Gastroesophageal sphincter (tissue), 3 donors: ENCODE results near the gene CADPS2.

Experiments
- CTCF ChIP-seq, 4 experiments: fragments of 200-600 bp in 2 of 4; fragments of 450-650 bp in 2 of 4; sonication (generic) in 1 of 4; IDR thresholded peaks; one replicate each; pipeline ENCODE4 v1.5.1; 2017 to 2019; ENCODE audit warnings: antibody characterized with exemption in 4 of 4, mild to moderate bottlenecking in 2 of 4, moderate library complexity in 2 of 4
- POLR2A ChIP-seq, 2 donors: fragments of 450-650 bp; IDR thresholded peaks; one replicate each; pipeline ENCODE4 v1.6.1; 2017; ENCODE audit warnings: antibody characterized with exemption in 2 of 2, mild to moderate bottlenecking in 2 of 2, moderate library complexity in 1 of 2
- POLR2AphosphoS5 ChIP-seq: sonication (generic); formaldehyde crosslinking; IDR thresholded peaks from one replicate; pipeline ENCODE4 v1.6.1; 2017; ENCODE audit warnings: antibody characterized with exemption

- TF ChIP-seq CTCF (IDR thresholded peaks at IDR 0.05) (no peak), POLR2A (IDR thresholded peaks at IDR 0.05) (no peak), POLR2AphosphoS5 (no peak)
Measured at GRCh38 chr7:122764902-122765301, 121.4 kb downstream of the CADPS2 start.
